Loucy (cell line): ENCODE data around the gene BLACAT1.

ENCODE experiments used
- H2AFZ ChIP-seq: fragments of 200-600 bp; sonication (generic); 2 replicates; pipeline ENCODE4 v1.6.0; 2016; ENCODE audit warnings: antibody characterized with exemption, mild to moderate bottlenecking, low read length, moderate library complexity
- H3F3A ChIP-seq: fragments of 200-600 bp; 2 replicates; pipeline ENCODE4 v1.6.0; 2016; ENCODE audit warnings: antibody characterized with exemption, low read depth, mild to moderate bottlenecking
- H3K27me3 ChIP-seq: fragments of 200-600 bp; sonication (generic); 2 replicates; pipeline ENCODE4 v1.6.1; 2014; ENCODE audit warnings: low read length, mild to moderate bottlenecking; ENCODE audit not compliant: insufficient read depth, poor library complexity, severe bottlenecking
- H3K36me3 ChIP-seq: fragments of 200-600 bp; sonication (generic); 2 replicates; pipeline ENCODE4 v1.6.1; 2016; ENCODE audit warnings: low read length; ENCODE audit not compliant: insufficient read depth
- H3K4me1 ChIP-seq: fragments of 200-600 bp; sonication (generic); 2 replicates; pipeline ENCODE4 v1.5.1; 2014; ENCODE audit warnings: low read length, mild to moderate bottlenecking; ENCODE audit not compliant: insufficient read depth, poor library complexity, severe bottlenecking
- H3K4me2 ChIP-seq: fragments of 200-600 bp; sonication (generic); 2 replicates; pipeline ENCODE4 v1.6.0; 2014; ENCODE audit warnings: antibody characterized with exemption, low read length, low read depth, mild to moderate bottlenecking; ENCODE audit not compliant: poor library complexity, severe bottlenecking
- H3K4me3 ChIP-seq: fragments of 200-600 bp; sonication (generic); 2 replicates; pipeline ENCODE4 v1.5.1; 2014; ENCODE audit warnings: low read length, mild to moderate bottlenecking, mixed read lengths; ENCODE audit not compliant: poor library complexity, severe bottlenecking
- H3K79me2 ChIP-seq: fragments of 200-600 bp; sonication (generic); 2 replicates; pipeline ENCODE4 v1.6.1; 2014; ENCODE audit warnings: low read length; ENCODE audit not compliant: insufficient read depth
- H3K9ac ChIP-seq: fragments of 200-600 bp; sonication (generic); 2 replicates; pipeline ENCODE4 v1.6.0; 2014; ENCODE audit warnings: mild to moderate bottlenecking, low read depth, low read length, moderate library complexity; ENCODE audit not compliant: poor library complexity, severe bottlenecking
- H3K9me2 ChIP-seq: fragments of 200-600 bp; sonication (generic); replicated peaks from 2 replicates; pipeline ENCODE4 v1.6.1; 2016; ENCODE audit warnings: low read depth, low read length, mixed read lengths
- H3K9me3 ChIP-seq: fragments of 200-600 bp; sonication (generic); 2 replicates; pipeline ENCODE4 v1.6.1; 2014; ENCODE audit warnings: mild to moderate bottlenecking, antibody characterized with exemption, low read length, low read depth; ENCODE audit not compliant: insufficient read depth
- H4K20me1 ChIP-seq: fragments of 200-600 bp; sonication (generic); 2 replicates; pipeline ENCODE4 v1.6.0; 2014; ENCODE audit warnings: antibody characterized with exemption, low read length, mild to moderate bottlenecking; ENCODE audit not compliant: insufficient read depth, poor library complexity, severe bottlenecking
- EZH2phosphoT487 ChIP-seq: fragments of 200-600 bp; IDR thresholded peaks from 2 replicates; pipeline ENCODE4 v1.6.1; 2018; ENCODE audit warnings: antibody characterized with exemption, mild to moderate bottlenecking, moderate library complexity, borderline replicate concordance
- TF ChIP-seq, protein P1 (sequence below): fragments of 200-600 bp; sonication (generic); conservative IDR thresholded peaks from 2 replicates; pipeline ENCODE4 v1.5.1; 2014; ENCODE audit warnings: mild to moderate bottlenecking, antibody characterized with exemption, low read length

BLACAT1 gene

DNA sequence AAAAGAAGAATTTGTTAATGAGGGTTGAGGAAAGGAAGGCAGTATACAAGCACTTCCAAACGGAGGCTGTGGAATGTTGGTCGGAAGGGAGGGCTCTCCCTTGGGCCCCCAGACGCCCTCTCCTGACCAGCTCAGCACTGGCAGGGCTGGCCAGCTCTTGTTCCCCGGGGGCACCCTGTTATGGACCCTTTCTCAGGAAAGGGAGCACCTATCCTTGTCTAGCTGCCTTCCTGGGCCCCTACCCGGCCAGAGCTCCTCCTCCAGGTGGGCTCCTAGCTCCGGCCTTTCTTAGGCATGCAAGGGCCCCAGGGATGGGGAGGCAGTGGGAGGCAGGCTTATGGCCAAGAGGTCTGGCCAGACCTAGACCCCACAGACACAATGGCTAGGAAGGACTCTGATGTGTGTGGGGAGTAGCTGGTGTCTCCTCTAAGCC lies 926 bp downstream of the BLACAT1 start:
- TF ChIP-seq, protein P1, sequence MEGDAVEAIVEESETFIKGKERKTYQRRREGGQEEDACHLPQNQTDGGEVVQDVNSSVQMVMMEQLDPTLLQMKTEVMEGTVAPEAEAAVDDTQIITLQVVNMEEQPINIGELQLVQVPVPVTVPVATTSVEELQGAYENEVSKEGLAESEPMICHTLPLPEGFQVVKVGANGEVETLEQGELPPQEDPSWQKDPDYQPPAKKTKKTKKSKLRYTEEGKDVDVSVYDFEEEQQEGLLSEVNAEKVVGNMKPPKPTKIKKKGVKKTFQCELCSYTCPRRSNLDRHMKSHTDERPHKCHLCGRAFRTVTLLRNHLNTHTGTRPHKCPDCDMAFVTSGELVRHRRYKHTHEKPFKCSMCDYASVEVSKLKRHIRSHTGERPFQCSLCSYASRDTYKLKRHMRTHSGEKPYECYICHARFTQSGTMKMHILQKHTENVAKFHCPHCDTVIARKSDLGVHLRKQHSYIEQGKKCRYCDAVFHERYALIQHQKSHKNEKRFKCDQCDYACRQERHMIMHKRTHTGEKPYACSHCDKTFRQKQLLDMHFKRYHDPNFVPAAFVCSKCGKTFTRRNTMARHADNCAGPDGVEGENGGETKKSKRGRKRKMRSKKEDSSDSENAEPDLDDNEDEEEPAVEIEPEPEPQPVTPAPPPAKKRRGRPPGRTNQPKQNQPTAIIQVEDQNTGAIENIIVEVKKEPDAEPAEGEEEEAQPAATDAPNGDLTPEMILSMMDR, result no peak
- no peak for TF ChIP-seq EZH2phosphoT487
- H3K4me1 ChIP-seq, result no peaks in the 10 kb centered on the region
- no peaks in the 10 kb centered on the region for H3K9me2 ChIP-seq
- H3K27me3 ChIP-seq, result no peaks in the 10 kb centered on the region
- H3K9ac ChIP-seq, result no peak overlapping the region
- H3K9me3 ChIP-seq, result no peaks in the 10 kb centered on the region
- H3F3A ChIP-seq, result no peaks in the 10 kb centered on the region
- H2AFZ ChIP-seq, result no peak overlapping the region
- H3K4me3 ChIP-seq, result no peak overlapping the region
- H3K79me2 ChIP-seq, result no peaks in the 10 kb centered on the region
- no peaks in the 10 kb centered on the region for H4K20me1 ChIP-seq
- no peak overlapping the region for H3K4me2 ChIP-seq
- H3K36me3 ChIP-seq, result no peaks in the 10 kb centered on the region

- no peaks in the 10 kb centered on the region for H3K9me3 ChIP-seq
- no peak overlapping the region for H3K9ac ChIP-seq
- H4K20me1 ChIP-seq, result no peaks in the 10 kb centered on the region
- no peaks in the 10 kb centered on the region for H3K36me3 ChIP-seq
- H3K27me3 ChIP-seq, result no peaks in the 10 kb centered on the region
- H2AFZ ChIP-seq, result no peak overlapping the region
- no peak for TF ChIP-seq EZH2phosphoT487
- TF ChIP-seq, protein P1, result no peak
- no peaks in the 10 kb centered on the region for H3K79me2 ChIP-seq
- H3K4me1 ChIP-seq, result no peaks in the 10 kb centered on the region
- no peak overlapping the region for H3K4me3 ChIP-seq
- H3K4me2 ChIP-seq, result no peak overlapping the region
- no peaks in the 10 kb centered on the region for H3F3A ChIP-seq
- H3K9me2 ChIP-seq, result no peaks in the 10 kb centered on the region
These were observed 2.4 kb downstream of the BLACAT1 start for GRCh38 chr1:205453466-205453865.

- Histone ChIP-seq H3K4me1 (no peaks in the 10 kb centered on the region), H3K27me3 (no peaks in the 10 kb centered on the region), H4K20me1 (no peaks in the 10 kb centered on the region)
These were observed 2.9 kb downstream of the BLACAT1 start for GRCh38 chr1:205452933-205453332.

More at GRCh38 chr1:205452933-205453332, 2.9 kb downstream of the BLACAT1 start:
- no peaks in the 10 kb centered on the region for H3K36me3 ChIP-seq
- no peaks in the 10 kb centered on the region for H3K79me2 ChIP-seq
- H3F3A ChIP-seq, result no peaks in the 10 kb centered on the region
- H2AFZ ChIP-seq, result no peak overlapping the region
- no peaks in the 10 kb centered on the region for H3K9me3 ChIP-seq
- no peak overlapping the region for H3K4me2 ChIP-seq
- H3K4me3 ChIP-seq, result no peak overlapping the region
- TF ChIP-seq, protein P1, result no peak
- no peak for TF ChIP-seq EZH2phosphoT487
- H3K9me2 ChIP-seq, result no peaks in the 10 kb centered on the region
- no peak overlapping the region for H3K9ac ChIP-seq
